GM12864 (cell line): ENCODE measurements around the gene MAP2K5.
A peak's percentile ranks its signal among the peaks of the same experiment; 100 is the strongest.

Experiments used
- DNase-seq: peaks from one replicate; pipeline ENCODE4 v3.0.0-alpha.2; 2011; ENCODE audit warnings: low read depth
- H3K4me3 ChIP-seq: 2 replicates; pipeline ENCODE4 v1.5.1; 2011; ENCODE audit warnings: mild to moderate bottlenecking, low read depth, low read length, control low read depth
- TF ChIP-seq, protein P1 (sequence below): IDR thresholded peaks from 2 replicates; pipeline ENCODE4 v1.5.1; 2011; ENCODE audit warnings: low read depth, mild to moderate bottlenecking, moderate library complexity, low read length, control low read depth, inconsistent platforms; ENCODE audit errors: missing control alignments

MAP2K5 gene

DNA sequence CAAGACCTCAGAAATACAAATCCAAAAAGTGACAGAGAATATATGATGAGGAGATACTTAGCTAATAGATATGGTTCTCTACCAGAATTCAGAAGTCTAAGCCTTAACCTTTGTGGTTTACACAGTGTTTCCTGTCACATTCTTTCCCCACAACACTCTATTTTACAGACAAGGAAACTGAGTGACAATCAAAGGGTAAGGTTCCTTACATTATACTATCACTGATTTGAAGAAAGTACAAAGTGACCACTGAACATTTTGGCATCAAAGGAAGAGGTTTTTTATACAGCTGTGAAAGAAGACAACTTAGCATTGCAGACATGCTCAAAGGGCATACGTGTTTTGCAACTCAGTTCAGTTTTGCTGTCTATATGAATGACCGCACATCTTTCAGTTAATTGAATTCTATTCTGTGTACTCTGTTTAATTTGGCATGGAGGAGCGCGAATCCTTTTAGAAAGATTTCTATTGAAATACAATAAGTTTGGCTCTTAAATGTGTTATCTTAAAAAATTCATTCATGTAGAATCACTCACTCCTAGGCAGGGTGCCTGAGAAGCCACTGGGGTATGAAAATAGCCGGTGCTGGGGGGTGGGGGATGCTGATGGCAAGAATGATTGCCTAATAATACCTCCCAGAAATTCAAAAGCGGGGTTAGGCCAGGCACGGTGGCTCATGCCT, 216.3 kb downstream of the MAP2K5 start:
- no peak overlapping the region for H3K4me3 ChIP-seq
- TF ChIP-seq, protein P1, sequence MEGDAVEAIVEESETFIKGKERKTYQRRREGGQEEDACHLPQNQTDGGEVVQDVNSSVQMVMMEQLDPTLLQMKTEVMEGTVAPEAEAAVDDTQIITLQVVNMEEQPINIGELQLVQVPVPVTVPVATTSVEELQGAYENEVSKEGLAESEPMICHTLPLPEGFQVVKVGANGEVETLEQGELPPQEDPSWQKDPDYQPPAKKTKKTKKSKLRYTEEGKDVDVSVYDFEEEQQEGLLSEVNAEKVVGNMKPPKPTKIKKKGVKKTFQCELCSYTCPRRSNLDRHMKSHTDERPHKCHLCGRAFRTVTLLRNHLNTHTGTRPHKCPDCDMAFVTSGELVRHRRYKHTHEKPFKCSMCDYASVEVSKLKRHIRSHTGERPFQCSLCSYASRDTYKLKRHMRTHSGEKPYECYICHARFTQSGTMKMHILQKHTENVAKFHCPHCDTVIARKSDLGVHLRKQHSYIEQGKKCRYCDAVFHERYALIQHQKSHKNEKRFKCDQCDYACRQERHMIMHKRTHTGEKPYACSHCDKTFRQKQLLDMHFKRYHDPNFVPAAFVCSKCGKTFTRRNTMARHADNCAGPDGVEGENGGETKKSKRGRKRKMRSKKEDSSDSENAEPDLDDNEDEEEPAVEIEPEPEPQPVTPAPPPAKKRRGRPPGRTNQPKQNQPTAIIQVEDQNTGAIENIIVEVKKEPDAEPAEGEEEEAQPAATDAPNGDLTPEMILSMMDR: no peak
- DNase-seq: no peak

DNA sequence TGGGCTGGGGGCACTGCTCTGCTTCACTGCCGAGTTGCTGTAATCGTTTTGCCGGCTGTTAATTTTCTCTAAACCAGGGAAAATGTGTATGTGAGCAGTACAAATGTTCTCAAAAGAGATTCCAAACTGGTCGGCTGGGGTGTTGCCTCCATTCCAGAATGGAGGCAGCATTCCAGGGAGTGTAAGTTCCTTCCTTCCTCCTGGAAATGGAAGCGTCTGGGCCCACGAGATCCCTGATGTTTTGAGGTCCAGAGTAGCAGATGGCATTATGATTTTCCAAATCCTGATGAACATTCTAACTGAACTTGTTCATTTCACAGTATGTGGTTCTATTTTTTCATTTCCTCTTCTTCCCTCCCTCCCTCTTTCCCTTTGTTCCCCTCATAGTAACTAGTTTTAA, 218.4 kb downstream of the MAP2K5 start:
- H3K4me3 ChIP-seq: no peak overlapping the region
- TF ChIP-seq, protein P1: no peak
- no peak for DNase-seq

- TF ChIP-seq, protein P1: no peak
- H3K4me3 ChIP-seq: no peak overlapping the region
- DNase-seq: no peak
Measured at GRCh38 chr15:67761343-67761742, 218.8 kb downstream of the MAP2K5 start.

- TF ChIP-seq, protein P1: no peak
- H3K4me3 ChIP-seq: no peak overlapping the region
- DNase-seq: peak; percentile 64
Measured at GRCh38 chr15:67762610-67763368, 220.3 kb downstream of the MAP2K5 start.

GRCh38 chr15:67765701-67766100, 223.2 kb downstream of the MAP2K5 start:
- no peak for DNase-seq
- no peak overlapping the region for H3K4me3 ChIP-seq
- TF ChIP-seq, protein P1: no peak

GRCh38 chr15:67766968-67767367, 224.5 kb downstream of the MAP2K5 start:
- H3K4me3 ChIP-seq: no peak overlapping the region
- DNase-seq: no peak
- TF ChIP-seq, protein P1: no peak
